Stromal cell of bone marrow (primary cell): ENCODE data around the gene ZNF771.
A peak's percentile ranks its signal among the peaks of the same experiment; 100 is the strongest.
"Not testable (repeated sequence)": the region's sequence is repeated elsewhere in the genome, so short reads cannot be mapped to it uniquely, and the experiment has no call there.

Experiments
- DNase-seq: peaks from one replicate; pipeline ENCODE4 v3.0.0-alpha.2; 2012; ENCODE audit warnings: low read depth

ZNF771 gene

DNA sequence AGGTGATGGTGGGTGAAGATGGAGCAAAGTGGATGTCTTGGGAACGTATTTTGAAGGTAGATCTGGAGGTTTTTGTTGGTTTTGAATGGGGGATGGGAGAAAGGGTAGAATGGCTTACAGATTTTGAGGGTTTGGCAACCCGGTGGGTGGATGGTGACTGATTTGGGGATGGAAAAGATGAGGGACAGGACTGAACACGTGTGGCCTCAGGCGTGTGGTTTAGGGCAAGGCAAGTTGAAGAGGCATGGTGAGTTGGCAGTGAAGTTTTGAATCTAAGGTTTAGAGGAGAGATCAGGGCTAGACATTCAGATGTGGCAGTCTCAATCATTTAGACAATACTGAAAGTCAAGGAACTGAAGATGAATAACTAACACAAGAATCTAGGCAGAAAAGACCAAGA, 27.4 kb downstream of the ZNF771 start:
- DNase-seq, result no peak

GRCh38 chr16:30437511-30438046, 30.2 kb downstream of the ZNF771 start:
- DNase-seq, result no peak

DNA sequence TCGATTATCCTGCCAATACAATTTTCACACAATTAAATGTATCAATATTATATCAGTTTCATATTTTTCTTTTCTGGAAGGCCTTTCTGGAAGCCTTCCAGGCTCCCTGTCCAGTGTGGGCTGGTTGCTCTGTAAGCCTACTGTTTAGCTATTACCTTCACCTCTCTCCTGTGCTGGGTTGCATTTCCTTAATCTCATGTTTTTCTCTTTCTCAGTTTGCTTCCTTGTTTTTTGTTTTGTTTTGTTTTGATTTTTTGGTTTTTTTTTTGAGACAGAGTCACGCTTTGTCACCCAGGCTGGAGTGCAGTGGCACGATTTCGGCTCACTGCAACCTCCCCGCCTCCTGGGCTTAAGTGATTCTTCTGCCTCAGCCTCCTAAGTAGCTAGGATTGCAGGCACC, 31.4 kb downstream of the ZNF771 start:
- DNase-seq, result no peak

DNA sequence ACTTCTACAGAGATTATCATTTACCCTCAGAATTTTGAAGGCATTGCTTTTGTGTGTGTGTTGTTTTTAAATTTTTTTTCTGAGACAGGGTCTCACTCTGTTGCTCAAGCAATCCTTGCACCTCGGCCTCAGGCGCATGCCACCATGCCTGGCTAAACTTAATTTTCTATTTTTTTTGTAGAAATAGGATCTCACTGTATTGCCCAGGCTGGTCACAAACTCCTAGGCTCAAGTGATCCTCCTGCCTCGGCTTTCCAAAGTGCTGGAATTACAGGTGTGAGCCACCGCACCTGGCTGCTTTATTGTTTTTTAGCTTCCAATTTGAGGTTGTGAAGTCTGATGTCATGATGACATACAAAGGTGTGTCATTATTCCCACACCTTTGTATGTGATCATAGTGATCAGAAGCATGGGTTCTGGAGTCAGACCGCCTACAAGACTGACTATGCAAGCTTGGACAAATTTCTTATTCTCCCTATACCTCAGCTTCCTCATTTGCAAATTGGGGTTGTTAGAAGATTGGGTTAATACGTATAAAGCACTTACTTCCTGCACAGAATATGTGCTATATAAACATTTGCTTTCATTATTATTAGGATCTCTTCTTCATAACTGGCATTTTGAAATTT, 32.4 kb downstream of the ZNF771 start:
- DNase-seq, result no peak

DNA sequence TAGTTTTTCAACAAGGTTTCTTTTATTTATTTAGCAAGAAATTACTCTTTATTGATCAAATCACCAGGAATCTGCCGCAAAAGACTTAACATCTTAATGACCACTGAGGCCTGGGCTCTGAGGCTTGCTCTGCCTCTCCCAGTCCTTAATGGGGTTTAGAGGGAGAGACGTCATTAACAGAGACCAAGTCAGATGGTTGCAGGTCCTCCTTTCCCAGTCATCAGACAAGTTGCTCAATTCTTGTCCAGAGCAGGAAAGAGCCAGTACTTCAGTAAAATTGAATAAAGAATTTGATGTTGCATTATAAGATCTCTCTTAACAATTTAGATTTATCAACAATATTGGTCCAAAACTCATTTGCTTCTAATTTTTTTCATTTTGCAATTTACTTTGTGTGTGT, 36.2 kb downstream of the ZNF771 start:
- DNase-seq, result no peak

DNA sequence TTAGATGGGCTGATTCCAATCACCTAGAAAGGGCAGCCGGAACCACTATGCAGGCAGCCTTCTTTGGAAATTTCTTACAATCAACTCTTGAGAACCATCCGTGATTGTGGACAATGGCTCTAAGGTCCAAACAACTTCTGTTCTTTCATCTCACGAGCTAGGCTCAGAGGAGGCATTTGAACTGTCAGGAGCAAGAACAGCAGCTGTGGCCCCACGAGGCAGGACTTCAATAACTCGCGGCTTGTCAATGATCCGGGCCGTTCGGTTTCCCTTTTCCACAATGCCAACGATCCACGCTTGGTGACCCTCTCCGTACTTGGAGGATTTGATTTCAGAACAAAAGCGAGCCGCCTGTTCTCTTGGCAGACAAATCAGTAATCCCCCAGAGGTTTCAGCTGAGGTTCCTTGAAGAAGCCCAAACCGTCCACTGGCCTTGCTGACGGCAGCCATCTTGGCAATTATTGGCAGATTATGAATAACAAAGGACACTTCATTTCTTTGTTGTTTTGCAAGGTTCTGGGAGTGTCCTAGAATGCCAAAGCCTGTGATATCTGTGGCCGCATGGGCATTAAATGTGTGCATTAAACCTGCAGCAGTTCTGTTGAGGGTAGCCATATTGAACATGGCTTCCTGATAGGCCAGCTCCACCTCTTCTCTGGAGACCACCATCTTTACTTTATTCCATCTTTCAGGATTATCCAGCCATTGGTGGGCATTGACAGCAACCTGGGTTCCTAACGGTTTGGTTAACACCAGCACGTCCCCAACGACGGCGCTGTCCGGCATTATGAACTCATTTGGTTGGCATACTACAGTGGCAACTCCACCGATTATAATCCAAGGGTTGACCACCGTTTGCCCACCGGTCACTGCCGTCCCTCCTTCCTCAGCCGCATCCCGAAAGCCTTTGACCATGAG, 37.1 kb downstream of the ZNF771 start:
- DNase-seq, result no peak

DNA sequence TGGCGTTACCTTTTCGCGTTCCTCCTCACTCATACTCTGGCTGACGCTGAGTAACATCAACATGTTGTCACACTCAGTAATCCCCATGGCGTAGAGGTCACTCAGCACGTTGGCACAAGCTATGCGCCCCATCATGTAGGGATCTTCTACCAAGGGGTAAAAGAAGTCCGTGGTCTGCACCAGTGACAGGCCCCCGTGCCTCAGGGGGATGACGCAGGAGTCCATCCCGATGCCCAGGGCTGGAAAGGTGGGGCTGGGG, 37.7 kb downstream of the ZNF771 start:
- no peak for DNase-seq

GRCh38 chr16:30445408-30446202, 38.2 kb downstream of the ZNF771 start, which contains the start of gene SEPHS2:
TSS of gene SEPHS2 (minus strand) at chr16:30445874. CDS start at chr16:30445727, 147 bp downstream.
- DNase-seq, result peak; percentile 97

- no peak for DNase-seq
These were observed 38.8 kb downstream of the ZNF771 start for GRCh38 chr16:30446203-30446595.

DNA sequence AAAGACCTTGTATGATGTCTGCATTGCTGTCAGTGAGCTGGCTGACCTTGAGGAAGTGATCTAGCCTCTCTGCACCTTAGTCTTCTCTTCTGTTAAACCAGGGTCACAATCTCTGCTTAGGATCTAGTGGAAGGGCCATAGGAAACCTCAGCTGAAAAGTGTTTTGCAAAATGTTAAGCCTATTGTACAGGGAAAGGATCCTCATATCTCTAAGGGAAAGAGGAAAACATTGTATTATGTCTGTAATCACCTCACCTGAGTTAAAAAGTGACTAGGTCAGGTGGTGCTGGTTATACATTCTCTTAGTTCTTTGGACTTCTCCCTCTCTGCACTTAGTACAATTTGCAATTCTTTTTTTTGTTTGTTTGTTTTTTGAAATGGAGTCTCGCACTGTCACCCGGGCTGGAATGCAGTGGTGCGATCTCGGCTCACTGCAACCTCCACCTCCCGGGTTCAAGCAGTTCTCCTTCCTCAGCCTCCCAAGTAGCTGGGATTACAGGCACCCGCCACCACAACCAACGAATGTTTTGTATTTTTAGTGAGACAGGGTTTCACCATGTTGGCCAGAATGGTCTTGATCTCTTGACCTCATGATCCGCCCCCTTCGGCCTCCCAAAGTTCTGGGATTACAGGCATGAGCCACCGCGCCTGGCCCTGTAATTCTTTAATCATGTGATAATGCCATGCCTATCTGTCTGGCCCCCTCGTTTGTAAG, 40.3 kb downstream of the ZNF771 start:
- DNase-seq, result no peak

DNA sequence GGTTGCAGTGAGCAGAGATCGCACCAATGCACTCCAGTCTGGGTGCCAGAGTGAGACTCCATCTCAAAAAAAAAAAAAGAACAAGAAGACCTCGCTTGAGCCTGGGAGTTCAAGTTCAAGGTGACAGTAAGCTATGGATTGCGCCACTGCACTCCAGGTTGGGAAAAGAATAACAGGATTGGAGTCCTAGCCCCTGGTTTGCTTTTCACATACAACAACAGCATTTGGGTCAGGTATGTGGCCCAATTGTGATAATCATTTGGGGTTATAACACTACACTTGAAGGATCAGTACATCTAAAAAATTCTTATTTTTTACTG, 41.7 kb downstream of the ZNF771 start:
- DNase-seq, result no peak

GRCh38 chr16:30452709-30453580, 45.5 kb downstream of the ZNF771 start:
- DNase-seq, result not testable (repeated sequence)

DNA sequence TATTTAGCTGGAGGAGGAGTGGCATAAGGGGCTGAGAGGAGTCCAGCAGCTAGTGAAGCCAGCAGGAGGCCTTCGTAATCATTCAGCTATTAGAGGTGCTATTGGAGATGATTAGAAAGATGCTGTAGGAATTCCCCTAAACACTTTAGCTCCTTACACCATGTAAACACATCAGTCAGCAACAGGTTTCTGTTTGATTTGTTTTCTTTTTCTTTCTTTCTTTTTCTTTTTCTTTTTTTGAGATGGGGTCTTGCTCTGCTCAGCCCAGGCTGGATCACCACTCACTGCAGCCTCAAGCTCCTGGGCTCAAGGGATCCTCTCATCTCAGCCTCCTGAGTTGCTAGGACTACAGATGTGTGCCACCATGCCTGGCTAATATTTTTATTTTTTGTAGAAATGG, 48.9 kb downstream of the ZNF771 start:
- DNase-seq, result no peak

DNA sequence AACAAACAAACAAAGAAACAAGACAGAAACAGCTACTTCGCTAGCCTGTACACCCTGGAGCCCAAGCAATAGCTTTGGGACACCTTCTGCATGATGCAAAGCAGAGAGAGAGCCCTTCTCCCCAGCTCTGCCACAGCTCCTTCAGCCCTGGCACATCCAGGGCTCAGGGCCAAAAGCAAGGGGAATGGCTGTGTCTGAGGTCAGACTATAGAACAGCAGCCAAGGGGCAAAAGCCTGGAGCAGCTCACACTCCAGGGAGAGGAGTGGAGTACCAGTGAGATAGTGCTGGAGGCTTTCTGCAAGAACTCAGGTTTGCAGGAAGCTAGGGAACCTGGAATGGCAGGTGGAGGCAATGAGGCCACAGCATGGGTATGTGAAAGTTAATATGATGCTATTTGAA, 49.9 kb downstream of the ZNF771 start:
- no peak for DNase-seq

DNA sequence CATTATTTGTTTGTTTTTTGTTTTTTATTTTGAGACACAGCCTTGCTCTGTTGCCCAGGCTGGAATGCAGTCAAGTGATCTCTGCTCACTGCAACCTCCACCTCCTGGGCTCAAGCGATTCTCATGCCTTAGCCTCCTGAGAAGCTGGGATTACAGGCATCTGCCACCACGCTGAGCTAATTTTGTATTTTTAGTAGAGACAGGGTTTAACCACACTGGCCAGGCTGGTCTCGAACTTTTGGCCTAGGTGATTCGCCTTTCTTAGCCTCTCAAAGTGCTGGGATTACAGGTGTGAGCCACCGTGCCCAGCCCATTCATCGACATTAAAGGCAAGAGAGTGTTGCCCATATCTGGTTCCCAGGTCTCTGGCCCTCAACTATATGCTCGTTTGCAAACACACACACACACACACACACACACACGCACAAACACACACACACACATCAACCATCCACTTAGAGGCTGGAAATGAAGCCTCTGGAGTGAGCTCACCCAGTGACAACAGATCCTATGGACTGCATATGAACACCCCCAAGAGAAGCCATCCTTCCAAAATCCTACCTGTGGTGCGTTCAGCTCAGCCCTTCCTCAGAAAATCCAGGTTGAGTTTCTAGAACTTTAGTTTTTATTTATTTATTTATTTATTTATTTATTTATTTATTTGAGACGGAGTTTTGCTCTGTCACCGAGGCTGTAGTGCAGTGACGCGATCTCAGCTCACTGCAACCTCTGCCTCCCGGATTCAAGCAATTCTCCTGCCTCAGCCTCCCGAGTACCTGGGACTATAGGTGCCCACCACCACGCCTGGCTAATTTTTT, 50.5 kb downstream of the ZNF771 start:
- DNase-seq, result no peak

GRCh38 chr16:30458561-30459394, 51.4 kb downstream of the ZNF771 start:
- no peak for DNase-seq

GRCh38 chr16:30459456-30459855, 52.0 kb downstream of the ZNF771 start:
- DNase-seq, result no peak

DNA sequence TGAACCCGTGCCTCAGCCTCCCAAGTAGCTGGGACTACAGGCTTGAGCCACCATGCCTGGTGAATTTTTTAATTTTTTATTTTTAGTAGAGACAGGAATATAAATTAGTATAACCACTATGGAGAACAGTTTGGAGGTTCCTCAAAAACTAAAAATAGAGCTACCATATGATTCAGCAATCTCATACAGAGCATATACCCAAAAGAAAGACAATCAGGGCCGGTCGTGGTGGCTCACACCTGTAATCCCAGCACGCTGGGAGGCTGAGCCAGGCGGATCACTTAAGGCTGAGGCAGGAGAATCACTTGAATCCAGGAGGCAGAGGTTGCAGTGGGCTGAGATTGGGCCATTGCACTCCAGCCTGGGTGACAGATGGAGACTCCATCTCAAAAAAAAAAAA, 54.0 kb downstream of the ZNF771 start:
- DNase-seq, result not testable (repeated sequence)

DNA sequence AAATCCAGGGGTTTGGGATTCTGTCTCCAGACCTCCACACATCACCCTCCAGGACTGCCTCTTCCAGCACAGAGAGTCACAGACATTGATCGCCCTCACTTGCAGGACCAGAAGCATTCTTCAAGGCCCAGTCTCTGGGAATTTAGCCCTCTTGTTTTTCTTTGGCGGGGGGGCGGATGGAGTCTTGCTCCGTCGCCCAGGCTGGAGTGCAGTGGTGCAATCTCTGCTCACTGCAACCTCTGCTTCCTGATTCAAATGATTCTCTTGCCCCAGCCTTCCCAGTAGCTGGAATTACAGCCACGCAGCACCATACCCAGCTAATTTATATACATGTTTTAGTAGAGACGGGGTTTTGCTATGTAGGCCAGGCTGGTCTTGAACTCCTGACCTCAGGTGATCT, 56.7 kb downstream of the ZNF771 start:
- no peak for DNase-seq
